SK-N-SH treated with all-trans-retinoic acid at 6 μM for 48 hours (cell line): ENCODE measurements around the gene BPI.

ENCODE experiments used
- ATAC-seq: fragments of 200-7000 bp; cut with Tn5 transposase; 3 replicates; pipeline ENCODE4 v1.9.1; 2020; ENCODE audit warnings: mild to moderate bottlenecking, moderate library complexity
- ARNTL ChIP-seq: fragments of 450-650 bp; formaldehyde crosslinking; IDR thresholded peaks from 2 replicates; pipeline ENCODE4 v1.5.0; 2020; ENCODE audit warnings: low read depth, mild to moderate bottlenecking, moderate library complexity, borderline replicate concordance
- CREB5 ChIP-seq: fragments of 250-450 bp; sonication (Bioruptor Pico); IDR thresholded peaks from 2 replicates; pipeline ENCODE4 v1.5.1; 2020; ENCODE audit warnings: low read depth, mild to moderate bottlenecking, moderate library complexity
- CSRNP3 ChIP-seq: fragments of 250-450 bp; sonication (Bioruptor Pico); IDR thresholded peaks from 2 replicates; pipeline ENCODE4 v1.5.1; 2021; ENCODE audit warnings: mild to moderate bottlenecking, moderate library complexity
- ESRRG ChIP-seq: fragments of 250-450 bp; sonication (Bioruptor Pico); IDR thresholded peaks from 2 replicates; pipeline ENCODE4 v1.6.1; 2021; ENCODE audit warnings: mild to moderate bottlenecking
- GLIS3 ChIP-seq: fragments of 250-450 bp; sonication (Bioruptor Pico); IDR thresholded peaks from 2 replicates; pipeline ENCODE4 v1.5.0; 2020; ENCODE audit warnings: mild to moderate bottlenecking, moderate library complexity
- ISL1 ChIP-seq: fragments of 250-450 bp; sonication (Bioruptor Pico); IDR thresholded peaks from 2 replicates; pipeline ENCODE4 v2.1.2; 2022; ENCODE audit warnings: mild to moderate bottlenecking, moderate library complexity
- OSR1 ChIP-seq: fragments of 250-450 bp; sonication (Bioruptor Pico); IDR thresholded peaks from 2 replicates; pipeline ENCODE4 v1.8.0; 2022; ENCODE audit warnings: moderate library complexity, mild to moderate bottlenecking, inconsistent platforms
- PATZ1 ChIP-seq: fragments of 250-450 bp; sonication (Bioruptor Pico); IDR thresholded peaks from 2 replicates; pipeline ENCODE4 v1.8.0; 2020; ENCODE audit warnings: mild to moderate bottlenecking, moderate library complexity, borderline replicate concordance
- POU6F1 ChIP-seq: fragments of 250-450 bp; sonication (Bioruptor Pico); IDR thresholded peaks from 2 replicates; pipeline ENCODE4 v1.8.0; 2021; ENCODE audit warnings: low read depth, mild to moderate bottlenecking, moderate library complexity, borderline replicate concordance
- PPARA ChIP-seq: fragments of 250-450 bp; sonication (Bioruptor Pico); IDR thresholded peaks from 2 replicates; pipeline ENCODE4 v1.5.0; 2020; ENCODE audit warnings: mild to moderate bottlenecking, borderline replicate concordance
- SNAI2 ChIP-seq: fragments of 250-450 bp; sonication (Bioruptor Pico); IDR thresholded peaks from 2 replicates; pipeline ENCODE4 v1.5.0; 2020; ENCODE audit warnings: mild to moderate bottlenecking, moderate library complexity
- TCF4 ChIP-seq: fragments of 250-450 bp; sonication (Bioruptor Pico); IDR thresholded peaks from 2 replicates; pipeline ENCODE4 v1.8.0; 2021; ENCODE audit warnings: mild to moderate bottlenecking, moderate library complexity, borderline replicate concordance
- TOX ChIP-seq: fragments of 250-450 bp; sonication (Bioruptor Pico); IDR thresholded peaks from 2 replicates; pipeline ENCODE4 v1.8.0; 2021; ENCODE audit warnings: mild to moderate bottlenecking, moderate library complexity, borderline replicate concordance
- TSHZ2 ChIP-seq: fragments of 250-450 bp; sonication (Bioruptor Pico); IDR thresholded peaks from 2 replicates; pipeline ENCODE4 v1.5.0; 2020; ENCODE audit warnings: mild to moderate bottlenecking, moderate library complexity
- ZFP3 ChIP-seq: fragments of 250-450 bp; sonication (Bioruptor Pico); IDR thresholded peaks from 2 replicates; pipeline ENCODE4 v1.5.0; 2020; ENCODE audit warnings: mild to moderate bottlenecking, moderate library complexity
- ZNF565 ChIP-seq: fragments of 450-650 bp; formaldehyde crosslinking; conservative IDR thresholded peaks from 2 replicates; pipeline ENCODE4 v1.5.0; 2020; ENCODE audit warnings: low read depth, mild to moderate bottlenecking, moderate library complexity
- ZNF70 ChIP-seq: fragments of 450-650 bp; formaldehyde crosslinking; IDR thresholded peaks from 2 replicates; pipeline ENCODE4 v1.5.0; 2020; ENCODE audit warnings: mild to moderate bottlenecking, moderate library complexity
- ZNF8 ChIP-seq: fragments of 450-650 bp; formaldehyde crosslinking; IDR thresholded peaks from 2 replicates; pipeline ENCODE4 v1.5.0; 2020; ENCODE audit warnings: mild to moderate bottlenecking, moderate library complexity

The BPI gene

GRCh38 chr20:38296433-38296832 lies 7.5 kb upstream of the BPI start:
- TF ChIP-seq ZNF70: no peak
- no peak for TF ChIP-seq ZNF565
- no peak for TF ChIP-seq PATZ1 (CRISPR knock-in tag)
- no peak for TF ChIP-seq PPARA
- TF ChIP-seq ZNF8: no peak
- no peak for TF ChIP-seq CREB5 (CRISPR knock-in tag)
- no peak for TF ChIP-seq TSHZ2 (CRISPR knock-in tag)
- TF ChIP-seq ESRRG (CRISPR knock-in tag): no peak
- no peak for TF ChIP-seq ISL1 (CRISPR knock-in tag)
- no peak for TF ChIP-seq ARNTL (CRISPR knock-in tag)
- no peak for TF ChIP-seq SNAI2 (CRISPR knock-in tag)
- no peak for TF ChIP-seq OSR1 (CRISPR knock-in tag)
- no peak for TF ChIP-seq CSRNP3 (CRISPR knock-in tag)
- no peak for TF ChIP-seq TCF4 (CRISPR knock-in tag)
- no peak for TF ChIP-seq POU6F1 (CRISPR knock-in tag)
- no peak for TF ChIP-seq GLIS3 (CRISPR knock-in tag)
- TF ChIP-seq ZFP3 (CRISPR knock-in tag): no peak
- ATAC-seq: no peak

GRCh38 chr20:38297916-38298674 lies 5.9 kb upstream of the BPI start:
- TF ChIP-seq CREB5 (CRISPR knock-in tag) (no peak), ZFP3 (CRISPR knock-in tag) (peak; percentile 94)
- no peak for ATAC-seq

- TF ChIP-seq TOX (no peak), GLIS3 (CRISPR knock-in tag) (no peak), ZNF565 (no peak)
Observed at GRCh38 chr20:38298768-38299288, 5.1 kb upstream of the BPI start.

More at GRCh38 chr20:38298768-38299288, 5.1 kb upstream of the BPI start:
- no peak; the same call in 2 of the 3 replicates for ATAC-seq
